GM21367 (cell line): ENCODE results near the gene BNC1.

Experiments
- ATAC-seq: cut with Tn5 transposase; IDR thresholded peaks from one replicate; pipeline ENCODE4 v1.9.1; 2021; ENCODE audit not compliant: unreplicated experiment

BNC1 gene

GRCh38 chr15:83284559-83285283 is at the start of gene BNC1:
Gene BNC1, minus strand, starts transcription at chr15:83284664. Its CDS starts 36 bp downstream, at chr15:83284628.
- no peak for ATAC-seq

DNA sequence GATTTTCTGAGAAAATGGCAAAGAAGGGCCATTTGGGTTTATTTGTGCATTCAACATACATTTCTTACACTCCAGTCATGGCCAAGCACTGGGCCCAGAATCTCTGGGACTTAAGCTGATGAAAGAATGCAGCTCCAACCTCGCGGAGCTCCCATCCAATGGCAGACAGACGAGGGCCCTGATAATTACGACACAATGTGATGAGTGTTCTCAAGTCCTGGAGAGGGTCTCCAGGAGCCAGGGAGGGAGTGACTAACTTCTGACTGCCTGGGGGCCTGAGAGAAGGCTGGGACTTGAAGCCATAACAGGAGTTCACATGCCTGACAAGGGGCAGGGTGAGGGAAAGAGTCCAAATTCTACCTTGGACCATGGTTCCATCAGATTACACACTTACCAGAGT is 42.6 kb upstream of the BNC1 start:
- ATAC-seq = no peak

- no peak for ATAC-seq
These were observed 40.3 kb upstream of the BNC1 start for GRCh38 chr15:83324799-83325198.

GRCh38 chr15:83323296-83323711 is 38.8 kb upstream of the BNC1 start:
- ATAC-seq = no peak

- no peak for ATAC-seq
These were observed 38.2 kb upstream of the BNC1 start for GRCh38 chr15:83322691-83323090.

- no peak for ATAC-seq
These were observed 37.6 kb upstream of the BNC1 start for GRCh38 chr15:83322061-83322460.

- no peak for ATAC-seq
These were observed 36.4 kb upstream of the BNC1 start for GRCh38 chr15:83320844-83321243.

GRCh38 chr15:83320404-83320803 is 35.9 kb upstream of the BNC1 start:
- no peak for ATAC-seq

- no peak for ATAC-seq
These were observed 35.3 kb upstream of the BNC1 start for GRCh38 chr15:83319771-83320170.

- no peak for ATAC-seq
These were observed 34.5 kb upstream of the BNC1 start for GRCh38 chr15:83318861-83319415.

DNA sequence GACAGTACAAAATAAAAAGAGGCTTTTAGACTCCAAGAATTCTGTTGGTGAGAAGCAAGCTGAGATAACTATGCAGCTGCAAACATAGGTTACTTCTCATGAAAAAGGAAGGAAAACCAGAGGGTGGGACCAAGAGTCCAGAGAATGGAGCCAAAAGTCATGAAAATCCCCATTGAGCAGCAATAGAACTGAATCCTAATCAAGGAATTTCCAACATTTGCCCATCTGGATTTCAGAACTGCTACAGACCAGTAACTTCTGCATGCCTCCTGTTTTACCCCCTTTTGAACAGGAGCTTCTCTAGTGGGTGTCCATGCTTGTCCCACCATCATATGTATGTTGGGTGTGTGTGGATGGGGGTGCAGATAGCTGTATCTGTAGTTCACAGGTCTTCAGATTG is 33.6 kb upstream of the BNC1 start:
- ATAC-seq = no peak

- no peak for ATAC-seq
These were observed 27.6 kb upstream of the BNC1 start for GRCh38 chr15:83312071-83312470.

GRCh38 chr15:83310521-83311456 is 26.3 kb upstream of the BNC1 start:
- ATAC-seq = no peak

DNA sequence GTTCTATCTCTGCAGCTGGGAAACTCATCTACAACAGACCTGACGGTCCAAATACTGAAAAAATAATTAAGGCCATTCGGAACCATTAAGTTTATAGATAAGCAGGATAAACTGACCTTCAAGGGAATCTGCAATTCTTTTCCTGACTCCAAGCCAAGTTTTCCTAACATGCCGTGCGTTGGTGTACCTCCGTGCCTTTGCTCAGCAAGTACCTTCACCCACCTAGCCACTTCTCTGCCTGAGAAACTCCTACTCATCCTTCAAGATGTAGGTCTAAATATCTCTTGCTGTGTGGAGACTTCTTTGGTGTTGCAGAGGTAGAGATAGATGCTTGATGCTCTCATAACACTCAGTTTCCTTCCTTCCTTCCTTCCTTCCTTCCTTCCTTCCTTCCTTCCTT is 24.2 kb upstream of the BNC1 start:
- no peak for ATAC-seq

DNA sequence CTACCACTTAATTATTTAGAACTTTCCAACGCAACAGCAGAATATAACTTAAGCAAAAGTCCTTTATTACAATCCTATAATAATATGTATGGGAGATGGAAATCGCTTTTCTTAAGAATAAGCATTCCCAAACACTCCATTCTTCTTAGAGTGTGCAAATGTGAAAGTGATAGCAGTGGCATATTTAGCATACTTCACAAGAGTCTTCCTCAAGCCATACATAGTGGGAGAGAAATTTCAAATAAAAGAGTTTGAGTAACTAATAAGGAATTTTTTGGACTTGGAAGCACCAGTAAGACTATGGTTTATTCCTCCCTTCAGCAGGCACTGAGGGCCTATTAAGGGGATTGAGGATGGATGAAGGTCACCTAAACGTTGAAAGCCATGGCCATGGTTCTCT is 22.1 kb upstream of the BNC1 start:
- no peak for ATAC-seq

- ATAC-seq = no peak
These were observed 21.3 kb upstream of the BNC1 start for GRCh38 chr15:83305704-83306291.

DNA sequence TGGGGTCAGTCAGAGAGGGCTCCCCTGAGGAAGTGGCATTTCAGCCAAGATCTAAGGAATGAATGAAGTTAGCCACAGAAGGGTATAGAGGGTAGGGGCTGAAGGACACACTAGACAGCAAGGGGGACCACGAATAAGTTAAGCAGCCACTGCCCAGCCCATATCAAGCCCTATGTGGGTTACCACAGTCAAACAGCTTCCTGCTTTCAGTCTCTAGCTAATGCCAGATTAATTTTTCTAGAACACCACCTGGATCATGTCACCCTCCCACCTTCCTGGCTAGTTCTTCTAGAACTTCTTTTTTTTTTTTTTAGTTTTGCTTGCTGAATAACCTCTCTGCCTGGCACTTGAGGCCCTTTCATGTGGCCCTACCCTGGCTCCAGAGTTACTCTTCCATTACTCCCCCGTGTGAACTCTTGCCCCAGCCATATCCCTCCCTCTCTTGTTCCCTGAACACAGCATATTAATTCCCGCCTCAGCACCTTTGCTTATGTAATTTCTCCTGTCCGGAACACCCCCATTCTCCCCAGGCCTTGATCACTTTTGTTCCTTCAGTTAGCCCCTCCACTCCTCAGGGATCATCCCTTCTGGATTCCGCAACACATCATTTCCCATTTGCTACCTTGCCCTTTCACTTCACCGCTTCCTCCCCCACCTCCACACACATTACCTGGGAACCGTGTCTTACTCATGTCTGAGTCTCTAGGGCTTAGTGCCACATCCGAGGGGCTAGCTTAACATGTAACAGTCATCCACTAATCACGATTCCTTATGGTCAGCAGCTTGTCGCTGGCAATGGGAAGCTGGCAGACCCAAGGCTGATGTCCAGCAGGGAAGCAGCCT is 20.6 kb upstream of the BNC1 start:
- no peak for ATAC-seq

DNA sequence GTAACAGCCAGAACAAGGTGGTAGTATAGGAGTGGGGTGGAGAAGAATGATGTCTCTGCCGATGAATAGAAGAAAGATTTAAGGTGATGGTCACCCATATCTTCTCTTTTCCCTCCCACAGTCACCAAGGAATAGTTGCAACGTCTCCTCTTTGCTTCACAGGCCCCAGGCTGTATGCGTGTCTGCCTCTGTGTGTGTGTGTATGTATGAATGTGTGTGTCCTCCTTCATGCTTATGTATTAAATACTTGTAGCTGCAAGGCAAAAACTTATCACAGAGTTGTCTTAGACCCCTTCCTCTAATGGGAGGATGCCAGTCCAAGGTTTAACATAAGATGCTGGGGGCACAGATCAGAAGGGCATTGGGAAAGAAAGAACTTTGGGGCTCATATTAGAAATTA is 19.1 kb upstream of the BNC1 start:
- no peak for ATAC-seq

DNA sequence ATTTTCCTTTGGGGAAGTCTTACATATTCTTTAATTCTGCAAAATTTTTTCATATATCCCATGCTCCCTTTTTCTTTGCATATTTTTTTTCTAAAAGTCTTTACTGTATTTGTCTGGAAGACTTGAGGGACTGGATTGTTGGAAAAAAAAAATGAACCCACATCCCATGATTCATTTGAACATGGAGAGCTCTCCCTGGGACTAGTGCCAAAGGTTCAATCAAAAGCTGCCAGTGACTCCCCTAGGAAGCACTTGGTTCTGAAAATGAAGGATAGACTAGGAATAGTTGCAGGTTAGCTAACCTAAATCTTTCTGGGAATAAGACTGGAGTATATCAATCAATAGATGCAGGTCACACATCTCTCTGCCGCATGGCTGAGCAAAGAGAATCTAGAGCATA is 16.4 kb upstream of the BNC1 start:
- ATAC-seq = no peak

DNA sequence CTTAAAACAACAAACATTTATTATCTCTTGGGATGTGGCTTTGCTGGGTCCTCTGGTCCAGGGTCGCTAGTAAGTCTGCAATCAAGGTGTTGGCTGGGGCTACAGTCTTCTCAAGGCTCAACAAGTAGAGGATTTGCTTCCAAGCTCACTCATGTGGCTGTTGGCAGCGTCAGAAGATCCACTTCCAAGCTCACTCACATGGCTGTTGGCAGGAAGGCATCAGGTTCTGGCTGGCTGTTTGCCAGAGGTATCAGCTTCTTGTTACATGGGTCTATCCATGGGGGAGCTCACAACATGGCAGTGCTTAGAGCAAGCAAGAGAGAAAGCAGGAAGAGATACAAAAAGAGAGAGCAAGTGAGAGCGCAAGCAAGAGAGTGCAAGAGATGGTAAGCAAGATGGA is 15.0 kb upstream of the BNC1 start:
- ATAC-seq = no peak

DNA sequence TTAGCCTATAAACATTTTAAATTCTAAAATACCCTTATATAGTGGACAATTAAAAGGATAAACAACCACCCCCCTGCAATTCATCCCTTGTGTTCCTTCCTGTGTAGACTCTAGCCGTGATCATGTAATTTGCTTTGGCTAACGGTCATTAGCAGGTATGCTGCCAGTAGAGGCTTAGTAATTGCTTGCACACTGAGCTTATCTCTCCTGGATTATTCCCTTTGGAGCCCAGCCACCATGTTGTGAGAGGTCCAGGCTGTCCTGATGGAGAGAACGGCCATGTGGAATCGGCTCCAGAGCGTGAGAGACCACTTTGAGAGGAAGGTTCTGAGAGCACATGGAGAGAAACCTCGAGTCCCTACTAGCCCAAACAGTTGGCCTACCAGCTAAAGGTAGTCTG is 11.0 kb upstream of the BNC1 start:
- no peak for ATAC-seq
